Measurements from ENCODE around the gene RPL28.

The RPL28 gene

GRCh38 chr19:55368701-55369563 is 16.8 kb upstream of the RPL28 start (continued):
- TF ChIP-seq REST (tag by site-specific recombination; IDR thresholded peaks at IDR 0.05) (peak; percentile 53; the same call in 1 of the 2 replicates), KLF1 (tag by site-specific recombination; IDR thresholded peaks at IDR 0.05) (peak; percentile 89), ZNF211 (tag by site-specific recombination; IDR thresholded peaks at IDR 0.05; ENCODE audit: low read depth) (no peak), SALL2 (tag by site-specific recombination; IDR thresholded peaks at IDR 0.05; ENCODE audit: borderline replicate concordance) (no peak), HIC1 (tag by site-specific recombination; IDR thresholded peaks at IDR 0.05) (peak; percentile 19; the same call in 1 of the 2 replicates), ZNF561 (tag by site-specific recombination; IDR thresholded peaks at IDR 0.05; ENCODE audit: borderline replicate concordance) (0 out of 2 replicates have a peak, but pooled peaks have one; percentile 33), ZBTB8A (tag by site-specific recombination; IDR thresholded peaks at IDR 0.05) (peak; percentile 61)

- CTCF ChIA-PET: interaction anchor here (1.0 kb wide), 1 partner anchor 195 kb away, joined by 4 read pairs; no protein-coding TSS in a partner anchor
- peaks cover 5% of the 10 kb centered on the region; the same call in 1 of the 2 replicates for H3K4me1 ChIP-seq (ENCODE audit: control insufficient read depth, insufficient read depth, low read length)
- POLR2A ChIA-PET: interaction anchor here (1.1 to 2.8 kb wide), 10 partner anchors 13 to 38 kb away, joined by 3 to 20 read pairs (median 6); partner anchors contain the start of genes KMT5C and UBE2S
- peak overlapping the region; percentile 48 for H3K4me3 ChIP-seq (ENCODE audit: low read depth, low read length)
- H3K27ac ChIP-seq (ENCODE audit: extremely low read depth, low read depth, low read length): no peak overlapping the region
- H3K9me3 ChIP-seq (ENCODE audit: control insufficient read depth, insufficient read depth, low read depth, low read length): no peaks in the 10 kb centered on the region
- H3K36me3 ChIP-seq (ENCODE audit: control insufficient read depth in 2 of 2, insufficient read depth in 1 of 2, low read length in 2 of 2): no peaks in the 10 kb centered on the region
- TF ChIP-seq ATF2 (tag by site-specific recombination; IDR thresholded peaks at IDR 0.05; ENCODE audit: low read depth): no peak
- peak; percentile 83 for TF ChIP-seq ZNF398 (tag by site-specific recombination; IDR thresholded peaks at IDR 0.05)
- TF ChIP-seq PRDM4 (tag by site-specific recombination; IDR thresholded peaks at IDR 0.05): no peak
- TF ChIP-seq SP7 (tag by site-specific recombination; IDR thresholded peaks at IDR 0.05): peak; percentile 37; the same call in 1 of the 2 replicates
- TF ChIP-seq ZNF211 (tag by site-specific recombination; IDR thresholded peaks at IDR 0.05; ENCODE audit: low read depth): no peak
- peak; percentile 53; the same call in 1 of the 2 replicates for TF ChIP-seq ZNF76 (tag by site-specific recombination; IDR thresholded peaks at IDR 0.05; ENCODE audit: borderline replicate concordance, low read depth)
- TF ChIP-seq KLF8 (tag by site-specific recombination; IDR thresholded peaks at IDR 0.05): peak; percentile 61
- no peak for TF ChIP-seq ZNF707 (tag by site-specific recombination; IDR thresholded peaks at IDR 0.05)
- TF ChIP-seq INSM2 (tag by site-specific recombination; IDR thresholded peaks at IDR 0.05): no peak
- TF ChIP-seq ZNF157 (tag by site-specific recombination; IDR thresholded peaks at IDR 0.05): no peak
- TF ChIP-seq ZNF26 (tag by site-specific recombination; IDR thresholded peaks at IDR 0.05): no peak
Observed at GRCh38 chr19:55369653-55370304, 16.0 kb upstream of the RPL28 start.
